Panc1 (cell line): Measurements from ENCODE around the gene SYCE3. TPM values are rescaled to one million over a fixed set of nuclear protein-coding genes. Genes with fewer than 3 reads are reported as not detected.

Source experiments
- ATAC-seq: fragments of 200-7000 bp; cut with Tn5 transposase; 2 replicates; pipeline ENCODE4 v1.9.1; 2020; ENCODE audit warnings: mild to moderate bottlenecking, moderate library complexity
- BruUV-seq: library from RNA; stranded (reverse); fragments of 400-500 nt; replicated peaks from 2 replicates; lab custom pipeline; 2021; lab: Mats Ljungman, UMichigan
- CTCF ChIA-PET: fragments of 300-600 bp; sonication (Branson Sonifier 250); formaldehyde crosslinking; loops from one replicate; lab custom pipeline; 2022; ENCODE audit warnings: antibody characterized with exemption; lab: Charles Lee
- POLR2A ChIA-PET: fragments of 300-600 bp; sonication (Branson Sonifier 250); formaldehyde crosslinking; loops from one replicate; lab custom pipeline; 2022; ENCODE audit warnings: antibody characterized with exemption; lab: Charles Lee
- DNase-seq: peaks from one replicate; pipeline ENCODE4 v3.0.0-alpha.2; 2010; ENCODE audit warnings: low read depth, low spot score
- H3K27ac ChIP-seq: 2 replicates; pipeline ENCODE4 v1.5.1; 2011; ENCODE audit warnings: mild to moderate bottlenecking, low read length, inconsistent platforms
- H3K27me3 ChIP-seq: fragments of 200-500 bp; sonication (Bioruptor generic); 2 replicates; pipeline ENCODE4 v1.6.0; 2014; ENCODE audit warnings: low read length, inconsistent platforms; ENCODE audit not compliant: control insufficient read depth, insufficient read depth
- H3K36me3 ChIP-seq: fragments of 200-500 bp; sonication (Bioruptor generic); 2 replicates; pipeline ENCODE4 v1.5.1; 2014; ENCODE audit warnings: inconsistent platforms, mild to moderate bottlenecking, low read length, moderate library complexity; ENCODE audit not compliant: control insufficient read depth, insufficient read depth
- H3K4me1 ChIP-seq: 2 replicates; pipeline ENCODE4 v1.5.1; 2011; ENCODE audit warnings: inconsistent platforms, mild to moderate bottlenecking, low read length, moderate library complexity; ENCODE audit not compliant: control insufficient read depth, insufficient read depth
- H3K4me3 ChIP-seq, 2 experiments: 2 replicates each; pipeline ENCODE4 v1.5.1; 2011 to 2012; ENCODE audit warnings: low read depth in 2 of 2, low read length in 2 of 2, mild to moderate bottlenecking in 2 of 2, inconsistent platforms in 1 of 2, moderate library complexity in 1 of 2
- H3K9me3 ChIP-seq: fragments of 200-500 bp; sonication (Bioruptor generic); 2 replicates; pipeline ENCODE4 v1.5.1; 2014; ENCODE audit warnings: low read depth, mild to moderate bottlenecking, inconsistent platforms, low read length, moderate library complexity; ENCODE audit not compliant: control insufficient read depth, insufficient read depth
- CTCF ChIP-seq: fragments of 450-650 bp; IDR thresholded peaks from 2 replicates; pipeline ENCODE4 v1.5.1; 2017; ENCODE audit warnings: mild to moderate bottlenecking
- POLR2AphosphoS5 ChIP-seq: IDR thresholded peaks from 2 replicates; pipeline ENCODE4 v1.6.1; 2012; ENCODE audit warnings: mild to moderate bottlenecking, low read depth, low read length, moderate library complexity
- REST ChIP-seq, 2 experiments: IDR thresholded peaks; 2 replicates each; pipeline ENCODE4 v1.6.1; 2011 to 2012; ENCODE audit warnings: low read depth in 2 of 2, control low read depth in 1 of 2, low read length in 1 of 2, mild to moderate bottlenecking in 1 of 2, moderate library complexity in 1 of 2; ENCODE audit not compliant: insufficient read depth in 1 of 2
- SIN3A ChIP-seq: IDR thresholded peaks from 2 replicates; pipeline ENCODE4 v1.6.1; 2012; ENCODE audit warnings: low read depth, mild to moderate bottlenecking, low read length, moderate library complexity, borderline replicate concordance; ENCODE audit not compliant: insufficient read depth
- TCF7L2 ChIP-seq: IDR thresholded peaks from 2 replicates; pipeline ENCODE4 v1.6.1; 2011; ENCODE audit warnings: mild to moderate bottlenecking, low read depth, low read length, inconsistent platforms
- in situ Hi-C: cut with HindIII; loops from 2 replicates; pipeline ENCODE4 v1.10.0; 2016; ENCODE audit warnings: low sequenced_read_pairs, low pct_unique_long_range_greater_than_20kb
- intact Hi-C: fragments of 100-400 bp; cut with micrococcal nuclease; formaldehyde crosslinking; loops from one replicate; pipeline ENCODE4 v1.10.0; 2022; ENCODE audit not compliant: unreplicated experiment
- total RNA-seq: library from RNA; stranded (reverse); gene quantifications from one replicate; pipeline ENCODE4 v1.2.1, GENCODE V29; 2021; ENCODE audit not compliant: unreplicated experiment

SYCE3 gene
- total RNA-seq, 1 experiment from 2014 or later = not detected

- in situ Hi-C loops (no loop called here), intact Hi-C loops (no loop called here)
- peak; percentile 31; the same call in 1 of the 2 replicates for ATAC-seq
- Histone ChIP-seq H3K36me3 (peaks cover 4% of the 10 kb centered on the region), H3K4me1 (peaks cover 5% of the 10 kb centered on the region), H3K27ac (peak overlapping the region; percentile 87), H3K9me3 (no peaks in the 10 kb centered on the region), H3K27me3 (no peaks in the 10 kb centered on the region), H3K4me3 (peak overlapping the region; percentile 85 to 91)
- TSS peak; percentile 85 for BruUV-seq
- ChIA-PET CTCF (no interaction called here), POLR2A (no interaction called here)
- no peak for DNase-seq
- TF ChIP-seq POLR2AphosphoS5 = no peak
- no peak for TF ChIP-seq CTCF
- no peak for TF ChIP-seq TCF7L2
- TF ChIP-seq SIN3A = no peak
- no peak for TF ChIP-seq REST (IDR thresholded peaks at IDR 0.05; ENCODE audit: insufficient read depth in 1 of 2, low read depth in 2 of 2, low read length in 1 of 2)
Observed at GRCh38 chr22:50506611-50507420, 55.9 kb downstream of the SYCE3 start.

- H3K27me3 ChIP-seq = no peaks in the 10 kb centered on the region
- ATAC-seq = no peak
- peaks cover 5% of the 10 kb centered on the region for H3K4me1 ChIP-seq
- no peak overlapping the region for H3K27ac ChIP-seq
- no peak for DNase-seq
- POLR2A ChIA-PET = no interaction called here
- CTCF ChIA-PET = no interaction called here
- no TSS peak for BruUV-seq
- no peaks in the 10 kb centered on the region for H3K9me3 ChIP-seq
- peak overlapping the region; percentile 85 to 91; a peak in 3 of 4 replicates for H3K4me3 ChIP-seq
- intact Hi-C loops = no loop called here
- in situ Hi-C loops = no loop called here
- H3K36me3 ChIP-seq = peaks cover 4% of the 10 kb centered on the region
- TF ChIP-seq TCF7L2 = no peak
- no peak for TF ChIP-seq CTCF
- no peak for TF ChIP-seq POLR2AphosphoS5
- no peak for TF ChIP-seq SIN3A
- no peak for TF ChIP-seq REST (IDR thresholded peaks at IDR 0.05; ENCODE audit: insufficient read depth in 1 of 2, low read depth in 2 of 2, low read length in 1 of 2)
Observed at GRCh38 chr22:50505776-50506610, 56.7 kb downstream of the SYCE3 start.
